Measurements from ENCODE around the gene REC8. TPM values are rescaled to one million over a fixed set of nuclear protein-coding genes. Genes with fewer than 3 reads are reported as not detected.

Gene REC8
- total and polyA plus RNA-seq, 2 of the 4 experiments (the other 2 are of a cell fraction), result 0.36 to 3.5 TPM

DNA sequence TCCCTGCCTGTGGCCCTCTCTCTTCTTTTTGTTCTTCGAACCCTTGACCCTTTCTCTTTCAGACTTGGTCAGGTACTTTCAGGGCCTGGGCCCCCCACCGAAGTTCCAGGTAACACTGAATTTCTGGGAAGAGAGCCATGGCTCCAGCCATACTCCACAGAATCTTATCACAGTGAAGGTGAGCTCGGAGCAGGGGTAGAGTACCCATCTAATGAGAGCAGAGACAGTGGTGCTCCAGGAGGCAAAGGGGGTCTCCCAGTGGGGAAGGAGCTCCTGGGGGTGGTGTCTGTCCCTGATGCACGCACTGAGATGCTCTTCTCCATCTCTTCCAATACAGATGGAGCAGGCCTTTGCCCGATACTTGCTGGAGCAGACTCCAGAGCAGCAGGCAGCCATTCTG, 6.1 kb upstream of the REC8 start:
- in situ Hi-C loops (cut with MboI; ENCODE audit: low sequenced_read_pairs) (no loop called here), dilution Hi-C loops (cut with HindIII; ENCODE audit: low sequenced_read_pairs, unreplicated experiment) (no loop called here), intact Hi-C loops (cut with micrococcal nuclease) (no loop called here)
- 100% methylated on average over 1 of the region's 5 CpGs; no CpG with 5 or more reads in 1 of the 2 experiments for WGBS, 2 experiments (ENCODE audit: extremely low coverage in 2 of 2, insufficient read length in 1 of 2)
- Histone ChIP-seq H3K4ac (ENCODE audit: low read depth, low read length) (no peak overlapping the region), H4K5ac (ENCODE audit: low read depth, low read length) (no peak overlapping the region), H3K4me2 (ENCODE audit: low read depth, low read length) (no peak overlapping the region), H3K27ac (ENCODE audit: insufficient read depth, low read length) (no peak overlapping the region), H4K91ac (ENCODE audit: insufficient read depth, low read depth, low read length) (no peak overlapping the region), H3K9me3 (ENCODE audit: control insufficient read depth, insufficient read depth, low read length) (no peaks in the 10 kb centered on the region), H2BK5ac (ENCODE audit: low read depth, low read length, poor library complexity, severe bottlenecking) (no peak overlapping the region), H3K4me1 (ENCODE audit: control insufficient read depth, insufficient read depth, low read length) (peaks cover 5% of the 10 kb centered on the region), H3K36me3 (ENCODE audit: control insufficient read depth, insufficient read depth, low read length) (peaks cover 51% of the 10 kb centered on the region), H2AFZ (replicated peaks; ENCODE audit: low read length, poor library complexity) (peak overlapping the region; percentile 17), H4K20me1 (ENCODE audit: insufficient read depth, low read length) (no peaks in the 10 kb centered on the region), H2AK9ac (replicated peaks; ENCODE audit: low read depth, low read length, poor library complexity) (no peak overlapping the region), H3K23ac (ENCODE audit: low read depth, low read length) (no peak overlapping the region), H3K9ac (ENCODE audit: low read depth, low read length) (no peak overlapping the region), H3K18ac (ENCODE audit: low read depth, low read length) (no peak overlapping the region), H2BK15ac (ENCODE audit: low read depth, low read length) (no peak overlapping the region), H2BK120ac (ENCODE audit: low read depth, low read length) (no peak overlapping the region), H4K8ac (ENCODE audit: low read depth in 2 of 2, low read length in 2 of 2) (no peak overlapping the region), H2BK20ac (ENCODE audit: low read depth, low read length) (no peak overlapping the region), H3K9me1 (ENCODE audit: insufficient read depth, low read length) (peaks cover 9% of the 10 kb centered on the region), H3K4me3 (ENCODE audit: insufficient read depth, low read depth, low read length) (no peak overlapping the region), H2AK5ac (ENCODE audit: low read depth, low read length) (no peak overlapping the region), H3K14ac (replicated peaks; ENCODE audit: low read depth, low read length) (no peak overlapping the region), H3K27me3 (ENCODE audit: control insufficient read depth, insufficient read depth, low read length) (no peaks in the 10 kb centered on the region), H3K56ac (ENCODE audit: extremely low read depth, insufficient read depth, low read length) (no peak overlapping the region), H3K79me1 (ENCODE audit: low read depth in 1 of 2, low read length in 2 of 2) (peaks cover 12 to 40% of the 10 kb centered on the region in 2 experiments; a peak in 3 of 4 replicates)
- ATAC-seq (ENCODE audit: low read depth) (no peak), DNase-seq (no peak)
- BruUV-seq (replicated peaks), result no TSS peak
- TF ChIP-seq RFX5 (IDR thresholded peaks at IDR 0.05; ENCODE audit: low read depth, low read length), result no peak
- no peak for TF ChIP-seq MAZ (IDR thresholded peaks at IDR 0.05; ENCODE audit: borderline replicate concordance, low read depth, low read length)
- TF ChIP-seq RCOR1 (IDR thresholded peaks at IDR 0.05; ENCODE audit: insufficient replicate concordance, low read length), result no peak
- no peak for TF ChIP-seq RAD21 (IDR thresholded peaks at IDR 0.05; ENCODE audit: low read length)
- TF ChIP-seq, protein P1, sequence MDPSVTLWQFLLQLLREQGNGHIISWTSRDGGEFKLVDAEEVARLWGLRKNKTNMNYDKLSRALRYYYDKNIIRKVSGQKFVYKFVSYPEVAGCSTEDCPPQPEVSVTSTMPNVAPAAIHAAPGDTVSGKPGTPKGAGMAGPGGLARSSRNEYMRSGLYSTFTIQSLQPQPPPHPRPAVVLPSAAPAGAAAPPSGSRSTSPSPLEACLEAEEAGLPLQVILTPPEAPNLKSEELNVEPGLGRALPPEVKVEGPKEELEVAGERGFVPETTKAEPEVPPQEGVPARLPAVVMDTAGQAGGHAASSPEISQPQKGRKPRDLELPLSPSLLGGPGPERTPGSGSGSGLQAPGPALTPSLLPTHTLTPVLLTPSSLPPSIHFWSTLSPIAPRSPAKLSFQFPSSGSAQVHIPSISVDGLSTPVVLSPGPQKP (IDR thresholded peaks at IDR 0.05; ENCODE audit: borderline replicate concordance, low read depth, low read length), result no peak
- no peak for TF ChIP-seq USF2 (IDR thresholded peaks at IDR 0.05; ENCODE audit: low read depth, low read length)
- ChIA-PET POLR2A (ENCODE audit: unreplicated experiment) (no interaction called here), CTCF (interaction anchor here (0.9 kb wide), 1 partner anchor 12 kb away, joined by 3 read pairs; no protein-coding TSS in a partner anchor)
